ENCODE results near the gene LARP1B. TPM values are rescaled to one million over a fixed set of nuclear protein-coding genes. Genes with fewer than 3 reads are reported as not detected.

The LARP1B gene
- total RNA-seq, 1 experiment from 2014 or later: 42.9 TPM

DNA sequence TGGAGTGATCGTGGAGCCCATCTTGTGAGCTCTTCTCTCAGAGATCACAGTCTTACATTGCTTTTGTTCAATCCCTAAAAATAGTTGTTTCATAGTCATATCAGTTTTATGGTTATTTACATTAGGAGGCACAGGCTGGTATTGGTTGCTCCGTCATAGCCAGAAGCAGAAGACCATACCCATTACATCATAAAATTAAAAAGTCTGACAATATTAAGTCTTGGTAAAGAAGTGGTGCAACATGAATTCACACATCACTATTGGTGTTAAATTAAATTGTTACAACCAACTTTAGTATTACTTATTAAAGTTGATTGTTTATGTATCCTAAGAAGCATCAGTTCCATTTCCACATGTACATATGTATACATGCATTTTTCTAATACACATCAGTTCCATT, 84.6 kb downstream of the LARP1B start:
- H2BK12ac ChIP-seq (ENCODE audit: insufficient read length, low read depth, low read length): no peak overlapping the region
- H3K27ac Mint-ChIP-seq: no peak overlapping the region
- H3K18ac ChIP-seq (ENCODE audit: insufficient read length, low read depth, low read length): no peak overlapping the region
- no peaks in the 10 kb centered on the region for H3K27me3 ChIP-seq (ENCODE audit: insufficient read depth, low read length)
- no peak overlapping the region for H2BK5ac ChIP-seq (ENCODE audit: insufficient read length, low read length)
- H3K23ac ChIP-seq (ENCODE audit: insufficient read length, low read depth, low read length): no peak overlapping the region
- H4K20me1 ChIP-seq (ENCODE audit: control insufficient read depth, insufficient read depth, insufficient read length): no peaks in the 10 kb centered on the region
- H2BK20ac ChIP-seq (ENCODE audit: low read depth, low read length, poor library complexity, severe bottlenecking): no peak overlapping the region
- no peak overlapping the region for H2AFZ ChIP-seq (ENCODE audit: low read length)
- no peaks in the 10 kb centered on the region for H3K23me2 ChIP-seq (ENCODE audit: insufficient read length, low read depth, low read length, poor library complexity, severe bottlenecking)
- H3K9me3 Mint-ChIP-seq: peaks cover 4 to 5% of the 10 kb centered on the region in 2 experiments; a peak in 3 of 5 replicates
- H3K36me3 Mint-ChIP-seq (ENCODE audit: insufficient read depth in 1 of 3, low read depth in 3 of 3): peaks cover 11 to 29% (median 19%) of the 10 kb centered on the region in 3 experiments
- no peaks in the 10 kb centered on the region for H3K27me3 Mint-ChIP-seq (ENCODE audit: low read depth)
- H3T11ph ChIP-seq (ENCODE audit: low read length): no peak overlapping the region
- no peak overlapping the region for H3K56ac ChIP-seq (ENCODE audit: insufficient read length, low read depth, low read length)
- no peak overlapping the region for H2AK5ac ChIP-seq (ENCODE audit: insufficient read length, low read length)
- no peak overlapping the region for H3K4me3 Mint-ChIP-seq
- no peak overlapping the region for H3K27ac ChIP-seq (ENCODE audit: insufficient read length, low read depth, low read length)
- peaks cover 3 to 7% of the 10 kb centered on the region in 2 experiments; a peak in 2 of 4 replicates for H3K4me1 Mint-ChIP-seq
- no peak overlapping the region for H4K8ac ChIP-seq (replicated peaks; ENCODE audit: insufficient read length, low read depth, low read length)
- H2BK120ac ChIP-seq (ENCODE audit: low read depth, low read length, poor library complexity, severe bottlenecking): no peak overlapping the region
- no peak overlapping the region for H4K91ac ChIP-seq (ENCODE audit: insufficient read length, low read depth, low read length)
- TF ChIP-seq, protein P1, sequence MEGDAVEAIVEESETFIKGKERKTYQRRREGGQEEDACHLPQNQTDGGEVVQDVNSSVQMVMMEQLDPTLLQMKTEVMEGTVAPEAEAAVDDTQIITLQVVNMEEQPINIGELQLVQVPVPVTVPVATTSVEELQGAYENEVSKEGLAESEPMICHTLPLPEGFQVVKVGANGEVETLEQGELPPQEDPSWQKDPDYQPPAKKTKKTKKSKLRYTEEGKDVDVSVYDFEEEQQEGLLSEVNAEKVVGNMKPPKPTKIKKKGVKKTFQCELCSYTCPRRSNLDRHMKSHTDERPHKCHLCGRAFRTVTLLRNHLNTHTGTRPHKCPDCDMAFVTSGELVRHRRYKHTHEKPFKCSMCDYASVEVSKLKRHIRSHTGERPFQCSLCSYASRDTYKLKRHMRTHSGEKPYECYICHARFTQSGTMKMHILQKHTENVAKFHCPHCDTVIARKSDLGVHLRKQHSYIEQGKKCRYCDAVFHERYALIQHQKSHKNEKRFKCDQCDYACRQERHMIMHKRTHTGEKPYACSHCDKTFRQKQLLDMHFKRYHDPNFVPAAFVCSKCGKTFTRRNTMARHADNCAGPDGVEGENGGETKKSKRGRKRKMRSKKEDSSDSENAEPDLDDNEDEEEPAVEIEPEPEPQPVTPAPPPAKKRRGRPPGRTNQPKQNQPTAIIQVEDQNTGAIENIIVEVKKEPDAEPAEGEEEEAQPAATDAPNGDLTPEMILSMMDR (conservative IDR thresholded peaks at IDR 0.05): no peak
- no peaks in the 10 kb centered on the region for H3K4me1 ChIP-seq (ENCODE audit: insufficient read depth, low read length)
- H3K79me1 ChIP-seq (ENCODE audit: insufficient read depth, low read depth, low read length, poor library complexity, severe bottlenecking): no peaks in the 10 kb centered on the region
- no peaks in the 10 kb centered on the region for H3K79me2 ChIP-seq (ENCODE audit: insufficient read depth, low read length)
- no peak overlapping the region for H3K4ac ChIP-seq (ENCODE audit: low read depth, low read length)
- no peaks in the 10 kb centered on the region for H3K9me3 ChIP-seq (ENCODE audit: control insufficient read depth, low read depth, low read length)
- H2BK15ac ChIP-seq (ENCODE audit: low read depth, low read length): no peak overlapping the region
- WGBS (ENCODE audit: extremely low coverage, insufficient read length, low lambda C conversion rate): no CpG with 5 or more reads among the region's 2 CpGs
- no peak overlapping the region for H4K5ac ChIP-seq (ENCODE audit: insufficient read length, low read depth, low read length)
- H3K4me2 ChIP-seq (ENCODE audit: insufficient read depth, insufficient read length, low read length): no peak overlapping the region
- no peak overlapping the region for H3K14ac ChIP-seq (ENCODE audit: insufficient read depth, low read length)
- DNase-seq: no peak
- H3K9ac ChIP-seq (ENCODE audit: extremely low read depth, insufficient read length, low read length): no peak overlapping the region

Measured in H9 (cell line).